OCI-LY1 (cell line): ENCODE results near the gene CHD1.

ENCODE experiments used
- H2AFZ ChIP-seq: fragments of 200-600 bp; sonication (generic), shearing (Covaris generic); 2 replicates; pipeline ENCODE4 v1.6.0; 2014; ENCODE audit warnings: antibody characterized with exemption, mild to moderate bottlenecking, low read length
- H3F3A ChIP-seq: fragments of 200-600 bp; sonication (generic), shearing (Covaris generic); 2 replicates; pipeline ENCODE4 v1.6.0; 2014; ENCODE audit warnings: mild to moderate bottlenecking, antibody characterized with exemption, low read length, moderate library complexity; ENCODE audit not compliant: insufficient read depth
- H3K27ac ChIP-seq: fragments of 200-600 bp; sonication (generic); 2 replicates; pipeline ENCODE4 v1.5.1; 2014; ENCODE audit warnings: low read length, mixed run types, mild to moderate bottlenecking, low read depth; ENCODE audit not compliant: poor library complexity, severe bottlenecking
- H3K27me3 ChIP-seq: fragments of 200-600 bp; sonication (generic); 2 replicates; pipeline ENCODE4 v1.6.0; 2014; ENCODE audit warnings: antibody characterized with exemption, mild to moderate bottlenecking, low read length, moderate library complexity; ENCODE audit not compliant: insufficient read depth
- H3K36me3 ChIP-seq: fragments of 200-600 bp; sonication (generic); 2 replicates; pipeline ENCODE4 v1.6.1; 2014; ENCODE audit warnings: mild to moderate bottlenecking, antibody characterized with exemption, low read length, moderate library complexity, mixed read lengths; ENCODE audit not compliant: insufficient read depth
- H3K4me1 ChIP-seq: fragments of 200-600 bp; sonication (generic); 2 replicates; pipeline ENCODE4 v1.5.1; 2014; ENCODE audit warnings: mild to moderate bottlenecking, low read length, moderate library complexity; ENCODE audit not compliant: insufficient read depth, severe bottlenecking
- H3K4me2 ChIP-seq: fragments of 200-600 bp; sonication (generic), shearing (Covaris generic); 2 replicates; pipeline ENCODE4 v1.6.1; 2014; ENCODE audit warnings: low read length
- H3K4me3 ChIP-seq: fragments of 200-600 bp; sonication (generic); 2 replicates; pipeline ENCODE4 v1.5.1; 2014; ENCODE audit warnings: low read length, low read depth, mild to moderate bottlenecking, mixed read lengths; ENCODE audit not compliant: poor library complexity, severe bottlenecking
- H3K79me2 ChIP-seq: fragments of 200-600 bp; shearing (Covaris generic); 2 replicates; pipeline ENCODE4 v1.6.1; 2016; ENCODE audit warnings: mixed run types, low read length, mixed read lengths; ENCODE audit not compliant: insufficient read depth
- H3K9ac ChIP-seq: fragments of 200-600 bp; sonication (generic), shearing (Covaris generic); 2 replicates; pipeline ENCODE4 v1.6.1; 2014; ENCODE audit warnings: mild to moderate bottlenecking, low read length, mixed read lengths
- H3K9me2 ChIP-seq: fragments of 200-600 bp; sonication (generic), shearing (Covaris generic); 2 replicates; pipeline ENCODE4 v1.6.1; 2014; ENCODE audit warnings: low read depth, mild to moderate bottlenecking, low read length, mixed read lengths
- H3K9me3 ChIP-seq: fragments of 200-600 bp; shearing (Covaris generic); 2 replicates; pipeline ENCODE4 v1.6.1; 2014; ENCODE audit warnings: low read length, mixed read lengths
- H4K20me1 ChIP-seq: fragments of 200-600 bp; sonication (generic), shearing (Covaris generic); 2 replicates; pipeline ENCODE4 v1.6.0; 2016; ENCODE audit warnings: mild to moderate bottlenecking, low read length; ENCODE audit not compliant: insufficient read depth
- CTCF ChIP-seq: fragments of 200-600 bp; sonication (generic), shearing (Covaris generic); IDR thresholded peaks from 2 replicates; pipeline ENCODE4 v1.5.1; 2017; ENCODE audit warnings: mild to moderate bottlenecking, antibody characterized with exemption, low read length, moderate library complexity, mixed read lengths
- EZH2 ChIP-seq: fragments of 200-600 bp; sonication (generic), shearing (Covaris generic); IDR thresholded peaks from 2 replicates; pipeline ENCODE4 v1.8.0; 2017; ENCODE audit warnings: borderline replicate concordance, mixed run types, mild to moderate bottlenecking, antibody characterized with exemption, low read length, moderate library complexity, mixed read lengths

The CHD1 gene

GRCh38 chr5:98968056-98968564, 39.3 kb upstream of the CHD1 start:
- H3K27me3 ChIP-seq, result no peaks in the 10 kb centered on the region
- no peaks in the 10 kb centered on the region for H3K79me2 ChIP-seq
- no peak overlapping the region for H3K4me3 ChIP-seq
- H3F3A ChIP-seq, result no peaks in the 10 kb centered on the region
- TF ChIP-seq EZH2 (no peak), CTCF (no peak)
- no peak overlapping the region for H3K27ac ChIP-seq
- H3K9me3 ChIP-seq, result no peaks in the 10 kb centered on the region
- no peaks in the 10 kb centered on the region for H3K9me2 ChIP-seq
- no peaks in the 10 kb centered on the region for H3K4me1 ChIP-seq
- H3K36me3 ChIP-seq, result no peaks in the 10 kb centered on the region
- no peak overlapping the region for H3K4me2 ChIP-seq
- H4K20me1 ChIP-seq, result no peaks in the 10 kb centered on the region
- no peak overlapping the region for H3K9ac ChIP-seq
- H2AFZ ChIP-seq, result no peak overlapping the region

DNA sequence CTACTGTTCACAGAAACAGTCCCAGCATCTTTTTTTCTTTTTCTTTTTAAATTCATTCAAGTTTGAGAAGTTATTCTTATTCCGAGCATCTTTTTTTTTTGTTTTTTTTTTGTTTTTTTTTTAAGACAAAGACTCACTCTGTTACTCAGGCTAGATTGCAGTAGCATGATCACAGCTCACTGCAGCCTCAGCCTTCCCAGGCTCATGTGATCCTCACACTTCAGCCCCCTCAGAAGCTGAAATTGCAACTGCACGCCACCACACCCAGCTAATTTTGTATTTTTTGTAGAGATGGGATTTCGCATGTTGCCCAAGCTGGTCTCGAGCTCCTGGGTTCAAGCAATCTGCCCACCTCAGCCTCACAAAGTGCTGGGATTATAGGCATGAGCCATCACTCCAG, 36.4 kb upstream of the CHD1 start:
- no peaks in the 10 kb centered on the region for H3K9me3 ChIP-seq
- H3K36me3 ChIP-seq, result no peaks in the 10 kb centered on the region
- H3K4me3 ChIP-seq, result no peak overlapping the region
- H2AFZ ChIP-seq, result no peak overlapping the region
- no peaks in the 10 kb centered on the region for H3K4me1 ChIP-seq
- H3K9ac ChIP-seq, result no peak overlapping the region
- no peaks in the 10 kb centered on the region for H3K27me3 ChIP-seq
- H3K27ac ChIP-seq, result no peak overlapping the region
- H3K4me2 ChIP-seq, result no peak overlapping the region
- no peaks in the 10 kb centered on the region for H3F3A ChIP-seq
- no peaks in the 10 kb centered on the region for H3K79me2 ChIP-seq
- TF ChIP-seq CTCF, result no peak
- no peak for TF ChIP-seq EZH2
- H3K9me2 ChIP-seq, result no peaks in the 10 kb centered on the region
- H4K20me1 ChIP-seq, result no peaks in the 10 kb centered on the region

DNA sequence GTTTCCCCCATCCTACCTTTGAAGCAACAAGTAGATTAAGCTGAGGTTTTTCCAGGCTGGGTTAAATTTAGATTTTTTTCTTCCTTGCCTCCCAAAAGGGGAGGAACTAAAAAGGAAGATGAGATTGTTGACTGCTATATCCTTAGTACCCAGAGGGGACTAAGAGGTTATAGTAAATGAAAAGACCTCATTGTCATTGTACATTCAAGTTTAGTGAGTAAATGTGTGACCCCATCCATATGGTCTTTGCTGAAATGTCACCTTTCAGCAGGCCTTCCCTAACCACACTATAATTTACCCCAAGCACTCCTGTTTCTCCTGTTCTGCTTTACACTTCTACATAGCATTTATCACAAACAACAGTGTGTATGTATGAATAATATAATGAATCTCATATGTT, 35.8 kb upstream of the CHD1 start:
- Histone ChIP-seq H3K4me1 (no peaks in the 10 kb centered on the region), H3K4me2 (no peak overlapping the region), H4K20me1 (no peaks in the 10 kb centered on the region), H3K27ac (no peak overlapping the region), H3K36me3 (no peaks in the 10 kb centered on the region), H3K9me2 (no peaks in the 10 kb centered on the region), H3F3A (no peaks in the 10 kb centered on the region), H2AFZ (no peak overlapping the region), H3K4me3 (no peak overlapping the region), H3K27me3 (no peaks in the 10 kb centered on the region), H3K9ac (no peak overlapping the region), H3K79me2 (no peaks in the 10 kb centered on the region), H3K9me3 (no peaks in the 10 kb centered on the region)
- TF ChIP-seq CTCF, result no peak
